Measurements from ENCODE around the gene ENO2.

ENO2 gene

GRCh38 chr12:6948873-6949594 lies 34.7 kb downstream of the ENO2 start:
- DNase-seq (ENCODE audit: low read depth) = no peak

- no peak for DNase-seq (ENCODE audit: low read depth)
Observed at GRCh38 chr12:6950401-6950801, 36.0 kb downstream of the ENO2 start.

- DNase-seq (ENCODE audit: low read depth) = no peak
Observed at GRCh38 chr12:6950811-6951540, 36.6 kb downstream of the ENO2 start, which contains the start of gene PTPN6. PTPN6 (plus strand) TSS chr12:6951356; CDS start chr12:6951513, 157 bp downstream.

- DNase-seq (ENCODE audit: low read depth) = no peak
Observed at GRCh38 chr12:6951551-6952120, 37.3 kb downstream of the ENO2 start.

- DNase-seq (ENCODE audit: low read depth) = no peak
Observed at GRCh38 chr12:6952121-6952862, 37.9 kb downstream of the ENO2 start.

- no peak for DNase-seq (ENCODE audit: low read depth)
Observed at GRCh38 chr12:6952863-6953441, 38.6 kb downstream of the ENO2 start.

- peak; percentile 83 for DNase-seq (ENCODE audit: low read depth)
Observed at GRCh38 chr12:6953442-6954315, 39.3 kb downstream of the ENO2 start.

GRCh38 chr12:6954316-6955107 lies 40.1 kb downstream of the ENO2 start:
- no peak for DNase-seq (ENCODE audit: low read depth)

- DNase-seq (ENCODE audit: low read depth) = no peak
Observed at GRCh38 chr12:6955108-6956020, 41.0 kb downstream of the ENO2 start.

GRCh38 chr12:6956021-6956727 lies 41.8 kb downstream of the ENO2 start:
- DNase-seq (ENCODE audit: low read depth) = no peak

- no peak for DNase-seq (ENCODE audit: low read depth)
Observed at GRCh38 chr12:6957151-6957701, 42.8 kb downstream of the ENO2 start.

- DNase-seq (ENCODE audit: low read depth) = no peak
Observed at GRCh38 chr12:6957741-6958608, 43.6 kb downstream of the ENO2 start.

GRCh38 chr12:6958609-6959057 lies 44.3 kb downstream of the ENO2 start:
- no peak for DNase-seq (ENCODE audit: low read depth)

- no peak for DNase-seq (ENCODE audit: low read depth)
Observed at GRCh38 chr12:6959058-6959804, 44.9 kb downstream of the ENO2 start.

GRCh38 chr12:6959805-6960592 lies 45.6 kb downstream of the ENO2 start:
- DNase-seq (ENCODE audit: low read depth) = no peak
